GM19468 (cell line): ENCODE results near the gene MRPL51.
A peak's percentile ranks its signal among the peaks of the same experiment; 100 is the strongest.
"Not testable (repeated sequence)": the region's sequence is repeated elsewhere in the genome, so short reads cannot be mapped to it uniquely, and the experiment has no call there.

Experiments
- ATAC-seq: cut with Tn5 transposase; IDR thresholded peaks from one replicate; pipeline ENCODE4 v1.9.1; 2021; ENCODE audit warnings: mild to moderate bottlenecking, moderate library complexity, moderate number of reproducible peaks; ENCODE audit not compliant: unreplicated experiment; ENCODE audit errors: extremely low read depth

Gene MRPL51

DNA sequence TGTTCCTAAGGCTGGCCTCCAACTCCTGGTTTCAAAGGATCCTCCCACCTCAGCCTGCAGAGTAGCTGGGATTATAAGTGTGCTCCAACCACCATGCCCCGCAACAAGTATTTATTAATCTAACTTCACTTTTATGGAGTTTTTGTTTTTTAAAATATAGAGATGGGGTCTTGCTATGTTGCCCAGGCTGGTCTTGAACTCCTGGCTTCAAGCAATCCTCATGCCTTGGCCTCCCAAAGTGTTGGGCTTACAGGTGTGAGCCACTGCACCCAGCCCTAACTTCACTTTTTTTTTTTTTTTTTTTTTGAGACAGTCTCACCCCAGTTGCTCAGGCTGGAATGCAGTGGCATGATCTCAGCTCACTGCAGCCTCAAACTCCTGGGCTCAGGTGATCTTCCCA, 2.4 kb downstream of the MRPL51 start:
- ATAC-seq: not testable (repeated sequence)

DNA sequence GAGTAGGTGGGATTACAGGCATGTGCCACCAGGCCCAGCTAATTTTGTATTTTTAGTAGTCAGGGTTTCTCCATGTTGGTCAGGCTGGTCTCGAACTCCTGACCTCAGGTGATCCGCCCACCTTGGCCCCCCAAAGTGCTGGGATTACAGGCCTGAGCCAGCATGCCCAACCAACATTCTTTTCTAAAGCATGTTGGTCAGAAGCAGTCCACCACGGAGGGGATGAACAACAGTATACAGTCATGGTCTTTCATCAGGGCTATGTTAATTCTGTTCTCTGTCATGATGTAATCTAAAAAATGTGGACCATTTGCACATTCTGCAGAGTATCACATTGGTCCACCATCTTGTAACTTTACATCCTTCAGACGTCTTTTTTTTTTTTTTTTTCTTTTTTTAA, 3.6 kb downstream of the MRPL51 start:
- ATAC-seq: no peak

DNA sequence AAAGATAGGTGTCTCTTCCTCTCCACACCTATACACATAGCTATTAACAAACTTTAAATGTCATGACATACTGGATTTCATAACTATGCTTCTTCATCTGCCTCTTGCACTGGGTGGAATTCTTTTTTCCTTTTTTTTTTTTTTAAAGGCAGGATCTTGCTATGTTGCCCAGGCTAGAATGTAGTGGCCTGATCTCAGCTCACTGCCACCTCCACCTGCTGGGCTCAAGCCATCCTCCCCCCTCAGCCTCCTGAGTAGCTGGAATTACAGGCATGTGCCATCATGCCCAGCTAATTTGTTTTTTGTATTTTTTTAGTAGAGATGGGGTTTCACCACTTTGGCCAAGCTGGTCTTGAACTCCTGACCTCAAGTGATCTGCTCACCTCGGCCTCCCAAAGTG, 4.8 kb downstream of the MRPL51 start:
- ATAC-seq: no peak

DNA sequence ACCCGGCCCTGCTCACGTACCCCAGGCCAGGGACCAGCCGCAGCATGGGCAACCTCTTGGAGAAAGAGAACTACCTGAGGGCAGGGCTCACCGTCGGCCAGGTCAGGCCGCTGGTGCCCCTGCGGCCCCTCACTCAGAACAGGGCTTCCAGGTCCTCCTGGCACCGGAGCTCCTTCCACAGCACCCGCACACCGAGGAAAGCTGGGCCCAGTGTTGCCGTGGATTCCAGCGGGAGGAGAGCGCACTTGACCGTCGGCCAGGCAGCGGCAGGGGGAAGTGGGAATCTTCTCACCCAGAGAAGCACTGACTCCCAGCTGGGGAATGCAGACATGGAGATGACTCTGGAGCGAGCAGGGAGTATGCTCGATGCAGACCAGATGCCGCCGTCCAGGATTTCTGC, 14.6 kb downstream of the MRPL51 start:
- ATAC-seq: no peak

DNA sequence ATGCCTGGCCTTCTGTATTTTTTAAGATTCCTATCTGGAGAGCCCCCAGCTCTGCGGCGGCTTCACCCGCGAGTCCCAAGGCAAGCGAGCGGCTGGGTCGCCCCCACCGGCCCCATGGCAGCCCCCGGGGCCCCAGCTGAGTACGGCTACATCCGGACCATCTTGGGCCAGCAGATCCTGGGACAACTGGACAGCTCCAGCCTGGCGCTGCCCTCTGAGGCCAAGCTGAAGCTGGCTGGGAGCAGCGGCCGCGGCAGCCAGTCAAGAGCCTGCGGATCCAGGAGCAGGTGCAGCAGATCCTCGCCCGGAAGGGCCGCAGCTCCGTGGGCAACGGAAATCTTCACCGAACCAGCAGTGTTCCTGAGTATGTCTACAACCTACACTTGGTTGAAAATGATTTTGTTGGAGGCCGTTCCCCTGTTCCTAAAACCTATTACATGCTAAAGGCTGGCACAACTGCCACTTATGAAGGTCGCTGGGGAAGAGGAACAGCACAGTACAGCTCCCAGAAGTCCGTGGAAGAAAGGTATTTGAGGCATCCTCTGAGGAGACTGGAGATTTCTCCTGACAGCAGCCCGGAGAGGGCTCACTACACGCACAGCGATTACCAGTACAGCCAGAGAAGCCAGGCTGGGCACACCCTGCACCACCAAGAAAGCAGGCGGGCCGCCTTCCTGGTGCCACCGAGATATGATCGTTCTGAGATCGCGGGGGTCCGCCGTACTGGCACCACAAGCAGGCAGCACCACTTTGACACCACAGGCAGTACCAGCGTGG, 15.3 kb downstream of the MRPL51 start:
- ATAC-seq: not testable (repeated sequence)

DNA sequence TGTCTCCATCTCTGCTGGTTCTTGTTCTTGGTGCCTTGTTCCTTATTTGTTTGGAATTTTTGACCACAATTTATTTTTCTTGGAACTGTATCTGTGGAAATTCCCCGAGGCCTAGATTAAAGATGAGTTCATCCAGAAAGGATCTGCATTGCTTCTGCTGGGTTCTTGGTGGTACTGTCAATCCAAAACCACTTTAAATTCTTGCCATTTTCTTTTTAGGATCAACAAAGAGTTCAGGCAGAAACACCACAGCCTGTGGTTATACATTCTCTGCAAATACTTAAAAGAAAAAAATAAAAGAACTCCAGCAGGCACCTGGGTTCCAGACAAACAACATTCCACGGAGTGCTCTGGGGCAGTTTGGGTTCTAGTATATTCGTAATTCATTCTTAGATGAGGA, 16.6 kb downstream of the MRPL51 start:
- no peak for ATAC-seq

DNA sequence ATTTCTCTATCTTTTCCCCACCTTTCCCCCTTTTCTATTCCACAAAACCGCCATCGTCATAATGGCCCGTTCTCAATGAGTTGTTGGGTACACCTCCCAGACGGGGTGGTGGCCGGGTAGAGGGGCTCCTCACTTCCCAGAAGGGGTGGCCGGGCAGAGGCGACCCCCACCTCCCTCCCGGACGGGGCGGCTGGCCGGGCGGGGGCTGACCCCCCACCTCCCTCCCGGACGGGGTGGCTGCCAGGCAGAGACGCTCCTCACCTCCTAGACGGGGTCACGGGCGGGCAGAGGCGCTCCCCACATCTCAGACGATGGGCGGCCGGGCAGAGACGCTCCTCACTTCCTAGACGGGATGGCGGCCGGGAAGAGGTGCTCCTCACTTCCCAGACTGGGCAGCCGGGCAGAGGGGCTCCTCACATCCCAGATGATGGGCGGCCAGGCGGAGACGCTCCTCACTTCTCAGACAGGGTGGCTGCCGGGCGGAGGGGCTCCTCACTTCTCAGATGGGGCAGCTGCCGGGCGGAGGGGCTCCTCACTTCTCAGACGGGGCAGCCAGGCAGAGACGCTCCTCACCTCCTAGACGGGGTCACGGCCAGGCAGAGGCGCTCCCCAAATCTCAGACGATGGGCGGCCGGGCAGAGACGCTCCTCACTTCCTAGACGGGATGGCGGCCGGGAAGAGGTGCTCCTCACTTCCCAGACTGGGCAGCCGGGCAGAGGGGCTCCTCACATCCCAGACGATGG, 17.7 kb downstream of the MRPL51 start:
- not testable (repeated sequence) for ATAC-seq

DNA sequence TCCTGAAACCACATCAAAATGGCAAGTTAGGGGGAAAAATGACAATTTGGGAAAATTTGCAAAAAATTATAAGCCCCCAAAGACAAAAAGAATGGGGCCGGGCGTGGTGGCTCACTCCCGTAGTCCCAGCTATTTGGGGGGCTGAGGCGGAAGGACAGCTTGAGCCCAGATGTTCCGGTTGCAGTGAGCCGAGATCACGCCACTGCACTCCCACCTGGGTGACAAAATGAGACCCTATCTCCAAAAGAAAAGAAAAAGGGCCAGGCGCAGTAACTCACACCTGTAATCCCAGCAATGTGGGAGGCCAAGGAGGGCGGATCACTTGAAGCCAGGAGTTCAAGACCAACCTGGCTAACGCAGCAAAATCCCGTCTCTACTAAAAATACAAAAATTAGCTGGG, 20.6 kb downstream of the MRPL51 start:
- ATAC-seq: no peak

DNA sequence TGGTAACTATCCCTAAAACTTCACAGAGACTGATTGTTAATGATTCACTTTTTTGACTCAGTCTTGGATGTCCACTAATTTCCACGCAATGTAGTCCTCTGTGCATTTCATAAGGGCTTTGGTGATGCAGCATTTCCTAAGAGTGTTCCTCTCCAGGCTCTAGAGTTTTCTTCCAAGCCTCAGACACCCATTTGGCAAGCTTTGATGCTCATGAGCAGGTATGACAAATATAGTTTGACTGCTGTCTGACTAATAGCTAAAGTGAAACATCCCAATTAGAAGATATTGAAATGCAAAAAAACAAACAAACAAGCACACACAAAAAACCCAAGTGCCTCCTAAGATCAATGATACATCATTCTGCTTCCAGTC, 21.1 kb downstream of the MRPL51 start:
- no peak for ATAC-seq

DNA sequence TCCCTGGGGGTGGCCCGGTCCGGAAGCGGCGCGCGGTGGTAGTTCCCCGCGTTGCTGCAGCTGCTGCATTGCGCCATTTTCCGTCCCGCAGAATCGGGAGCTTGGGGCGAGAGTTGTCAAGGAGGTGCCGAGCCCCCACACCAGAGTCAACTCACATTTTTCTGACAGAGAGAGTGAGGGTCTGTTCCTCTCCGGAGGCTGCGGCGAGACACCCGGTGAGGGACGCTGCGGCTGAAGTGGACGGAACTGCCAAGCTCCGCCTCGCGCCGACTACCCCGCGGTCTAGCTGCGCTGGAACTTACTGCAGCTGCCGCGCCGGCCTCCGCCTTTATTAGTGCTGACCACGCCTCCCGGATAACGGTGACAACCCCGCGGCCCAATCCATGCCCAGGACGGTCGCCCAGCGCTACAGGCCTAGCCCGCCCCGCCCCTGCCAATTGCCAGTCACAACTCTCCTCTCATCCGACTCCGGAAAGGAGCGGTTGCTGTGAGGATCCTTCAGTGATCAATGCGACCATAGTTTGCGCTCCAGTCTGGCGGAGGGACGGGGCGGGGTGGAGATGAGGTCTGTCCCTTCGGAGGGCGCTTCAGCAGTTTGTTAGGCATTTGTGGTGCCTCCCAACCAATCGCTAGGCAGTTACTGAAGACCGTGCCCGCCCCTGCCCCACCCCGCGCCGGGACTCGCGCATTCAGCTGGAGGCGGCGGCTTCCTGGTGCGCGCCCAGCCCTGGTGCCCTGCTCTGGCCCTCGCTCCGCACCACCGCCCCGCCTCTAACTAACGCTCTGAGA, 22.5 kb downstream of the MRPL51 start, which contains the start of gene VAMP1:
VAMP1 (minus strand) TSS at position 303 of the 789 bp plus-strand sequence; CDS start at position 157, 146 bp downstream.
- peak; percentile 71 for ATAC-seq

DNA sequence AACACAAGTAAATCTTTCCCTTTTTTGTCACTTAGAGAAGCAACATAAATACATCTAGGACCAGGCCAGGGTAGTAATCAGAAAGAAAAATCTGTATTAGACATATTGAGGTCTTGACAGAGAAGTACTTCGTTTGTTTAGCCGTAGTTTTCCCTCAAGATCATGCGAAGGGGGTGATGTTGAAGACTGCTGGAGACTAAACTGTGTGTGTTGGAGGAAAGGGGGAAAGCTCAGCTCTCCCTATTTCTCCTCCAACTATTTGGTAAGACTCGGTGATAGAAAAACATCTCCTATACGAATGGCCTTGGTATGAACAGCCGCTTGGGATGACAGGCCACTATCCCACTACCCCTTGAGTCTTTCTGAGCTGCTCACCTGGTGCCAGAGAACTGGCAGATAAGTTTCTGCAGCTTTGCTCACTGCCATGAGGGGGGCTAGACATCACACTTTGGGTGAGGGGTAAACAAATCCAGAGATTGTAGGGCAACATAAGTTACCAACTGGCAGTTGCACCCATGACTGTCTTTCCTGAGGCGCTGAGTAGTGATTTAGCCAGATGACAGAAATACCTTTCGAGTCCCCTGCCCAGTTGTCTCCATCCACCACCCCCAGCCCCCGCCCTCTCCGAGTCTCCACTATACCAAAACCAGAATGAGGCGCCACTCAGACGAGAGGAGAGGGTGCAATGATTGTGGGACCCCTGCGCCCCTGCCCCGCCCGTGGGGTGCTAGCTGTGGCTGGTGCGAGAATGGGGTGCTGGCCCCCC, 23.3 kb downstream of the MRPL51 start:
- no peak for ATAC-seq

DNA sequence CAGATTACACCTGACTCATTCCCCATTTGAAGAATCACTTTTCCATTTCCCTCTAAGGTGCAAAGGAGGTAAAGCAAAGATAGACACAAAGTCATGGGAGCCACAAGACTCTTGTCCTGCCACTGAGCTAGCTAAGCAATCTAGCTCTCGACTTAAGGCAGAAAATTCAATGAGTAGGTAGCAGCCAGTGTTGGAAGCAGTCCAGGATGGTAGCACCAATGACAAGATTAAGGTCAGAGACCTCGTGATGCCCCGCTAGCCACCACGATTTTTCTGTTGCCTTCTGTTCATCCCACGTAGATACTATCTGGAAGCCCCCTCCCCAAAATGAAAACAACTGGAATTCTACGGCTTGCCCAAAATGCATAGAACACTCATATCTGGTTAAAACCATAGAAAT, 24.0 kb downstream of the MRPL51 start:
- no peak for ATAC-seq

DNA sequence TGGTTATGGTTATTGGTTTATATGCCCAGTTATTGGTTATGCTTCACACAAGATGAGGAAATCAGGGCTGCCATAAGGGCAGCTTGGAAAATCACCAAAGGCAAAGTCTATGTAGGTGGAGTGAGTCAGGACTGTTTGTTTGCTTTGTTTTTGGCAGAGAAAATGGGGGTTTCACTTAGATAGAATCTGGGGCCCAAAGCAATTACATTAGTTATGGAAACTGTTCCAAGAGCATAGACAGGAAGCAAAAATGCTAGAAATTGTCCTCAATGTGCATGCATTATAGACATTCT, 24.8 kb downstream of the MRPL51 start:
- no peak for ATAC-seq

DNA sequence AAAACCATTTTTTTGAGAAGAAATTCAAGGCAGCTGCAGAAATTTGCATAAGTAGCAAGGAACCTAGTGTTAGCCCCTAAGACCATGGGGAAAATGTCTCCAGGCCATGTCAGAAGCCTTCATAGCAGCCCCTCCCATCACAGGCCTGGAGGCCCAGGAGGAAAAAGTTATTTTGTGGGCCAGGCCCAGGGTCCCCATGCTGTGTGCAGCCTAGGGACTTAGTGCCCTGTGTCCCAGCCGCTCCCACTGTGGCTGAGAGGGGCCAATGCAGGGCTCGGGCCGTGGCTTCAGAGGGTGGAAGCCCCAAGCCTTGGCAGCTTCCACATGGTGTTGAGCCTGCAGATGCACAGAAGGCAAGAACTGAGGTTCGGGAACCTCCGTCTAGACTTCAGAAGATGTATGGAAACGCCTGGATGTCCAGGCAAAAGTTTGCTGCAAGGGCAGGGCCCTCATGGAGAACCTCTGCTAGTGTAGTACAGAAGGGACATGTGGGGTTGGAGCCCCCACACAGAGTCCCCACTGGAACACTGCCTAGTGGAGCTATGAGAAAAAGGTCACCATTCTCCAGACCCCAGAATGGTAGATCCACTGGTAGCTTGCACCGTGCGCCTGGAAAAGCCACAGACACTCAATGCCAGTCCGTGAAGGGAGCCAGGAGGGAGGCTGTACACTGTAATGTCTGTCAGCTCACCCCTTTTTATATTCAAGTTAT, 25.3 kb downstream of the MRPL51 start:
- ATAC-seq: not testable (repeated sequence)

DNA sequence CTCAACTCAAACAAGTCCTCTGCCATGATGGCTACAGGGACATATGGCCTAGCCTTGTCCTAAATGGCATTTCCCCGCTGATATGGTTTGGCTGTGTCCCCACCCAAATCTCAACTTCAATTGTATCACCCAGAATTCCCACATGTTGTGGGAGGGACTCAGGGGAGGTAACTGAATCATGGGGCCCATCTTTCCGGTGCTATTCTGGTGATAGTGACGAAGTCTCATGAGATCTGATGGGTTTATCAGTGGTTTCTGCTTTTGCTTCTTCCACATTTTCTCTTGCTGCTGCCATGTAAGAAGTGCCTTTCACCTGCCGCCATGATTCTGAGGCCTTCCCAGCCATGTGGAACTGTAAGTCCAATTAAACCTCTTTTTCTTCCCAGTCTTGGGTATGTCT, 26.3 kb downstream of the MRPL51 start:
- ATAC-seq: not testable (repeated sequence)

DNA sequence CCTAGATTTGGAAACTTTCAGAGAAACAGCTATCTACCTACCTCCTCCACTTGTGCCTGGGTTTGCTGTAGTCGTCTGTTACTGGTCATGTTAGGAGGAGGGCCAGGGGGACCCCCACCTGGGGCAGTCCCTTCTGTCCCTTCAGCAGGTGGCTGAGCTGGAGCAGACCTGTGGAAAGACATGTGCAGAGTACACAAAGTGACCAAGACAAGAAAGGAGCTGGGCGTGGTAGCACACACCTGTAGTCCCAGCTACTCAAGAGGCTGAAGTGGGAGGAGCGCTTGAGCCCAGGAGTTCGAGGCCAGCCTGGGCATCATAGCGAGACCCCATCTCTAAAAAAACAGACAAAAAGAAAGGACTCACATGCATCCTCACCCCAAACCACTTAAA, 26.9 kb downstream of the MRPL51 start:
- no peak for ATAC-seq

DNA sequence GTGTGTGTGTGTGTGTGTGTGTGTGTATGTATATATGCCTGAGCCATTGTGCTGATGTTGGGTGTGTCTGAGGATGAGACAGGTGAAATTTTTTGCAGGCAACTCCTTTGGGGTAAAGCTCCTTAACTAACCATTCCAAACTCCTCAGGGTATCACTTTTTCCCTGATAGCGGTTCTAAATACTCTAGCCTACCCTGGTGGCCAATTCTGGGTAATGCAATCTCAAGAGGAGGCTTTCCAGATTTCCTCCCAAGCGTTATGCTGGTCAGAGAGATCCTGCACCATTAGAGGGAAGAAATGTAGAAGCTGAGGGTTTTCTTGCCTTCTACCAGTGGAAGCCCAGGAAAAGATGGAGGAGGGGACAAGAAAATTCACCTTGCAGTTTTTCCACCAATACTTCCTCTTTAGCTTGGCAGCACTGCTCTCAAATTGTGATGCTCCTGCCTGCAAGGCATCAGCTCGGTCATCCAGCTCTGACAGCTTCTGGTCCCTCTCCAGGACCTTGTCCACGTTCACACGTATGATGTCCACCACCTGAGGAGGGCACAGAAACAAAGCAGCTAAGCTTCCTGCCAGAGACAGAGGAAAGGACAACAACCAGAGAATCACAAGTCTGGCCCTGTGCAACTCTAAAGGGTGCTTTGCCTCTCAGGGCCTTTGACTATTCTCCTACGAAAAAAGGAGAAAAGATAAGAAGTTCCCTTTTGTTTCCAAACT, 27.4 kb downstream of the MRPL51 start:
- ATAC-seq: no peak

DNA sequence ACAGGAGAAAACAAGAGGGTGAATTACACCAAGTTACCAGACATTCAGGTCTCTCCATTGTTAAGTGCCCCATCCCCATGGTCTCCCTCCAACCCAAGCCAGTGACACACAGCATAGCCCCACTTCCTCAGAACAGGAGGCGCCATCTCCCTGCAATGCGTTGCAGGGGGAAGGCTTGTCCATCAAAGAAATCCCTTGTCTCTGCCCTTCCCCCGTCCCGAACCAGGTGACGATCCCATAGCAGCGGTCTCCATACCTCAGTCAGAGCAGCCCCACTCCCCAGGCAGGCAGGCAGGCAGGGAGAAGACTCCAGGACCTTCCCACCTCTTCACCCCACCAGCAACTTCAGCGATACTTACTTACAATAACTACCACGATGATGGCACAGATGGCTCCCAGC, 28.5 kb downstream of the MRPL51 start:
- ATAC-seq: no peak

DNA sequence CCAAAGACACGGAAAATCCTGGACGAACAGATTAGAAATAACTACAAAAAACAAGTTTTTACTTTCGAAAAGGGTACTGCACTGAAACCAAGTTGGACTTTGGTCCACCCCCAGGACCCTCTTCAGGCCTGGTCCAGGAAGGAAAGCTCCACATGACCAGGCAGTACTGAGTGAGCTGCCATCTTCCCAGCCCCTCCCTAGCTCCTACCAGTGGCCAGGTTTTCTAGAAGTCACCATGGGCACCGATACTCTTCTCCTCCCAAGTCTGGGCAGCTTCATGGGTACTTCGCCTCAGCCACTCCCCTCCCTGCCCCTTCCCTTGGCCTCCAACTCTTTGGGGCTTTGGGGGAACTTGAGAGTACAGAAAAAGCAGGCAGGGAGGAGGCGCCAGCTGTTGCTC, 29.2 kb downstream of the MRPL51 start:
- no peak for ATAC-seq
